Right cardiac atrium (tissue), 5 donors: Measurements from ENCODE around the gene KCNAB3. TPM values are rescaled to one million over a fixed set of nuclear protein-coding genes. Genes with fewer than 3 reads are reported as not detected.

Experiments
- ATAC-seq, 2 donors: fragments of 200-7000 bp; cut with Tn5 transposase; one replicate each; pipeline versions ENCODE4 v1.8.0 to v1.9.1; 2020; ENCODE audit warnings: moderate library complexity in 2 of 2, mild to moderate bottlenecking in 1 of 2
- DNase-seq, 3 donors: peaks; one replicate each; pipeline ENCODE4 v3.0.0-alpha.2; 2020
- H3K27ac ChIP-seq: one replicate; pipeline ENCODE4 v1.5.1; 2013; ENCODE audit warnings: mild to moderate bottlenecking, low read length, control low read depth, moderate library complexity
- H3K27me3 ChIP-seq: one replicate; pipeline ENCODE4 v1.6.1; 2013; ENCODE audit not compliant: control insufficient read depth, insufficient read depth
- H3K4me1 ChIP-seq: one replicate; pipeline ENCODE4 v1.6.1; 2013; ENCODE audit warnings: low read length; ENCODE audit not compliant: control insufficient read depth, insufficient read depth
- H3K4me3 ChIP-seq: one replicate; pipeline ENCODE4 v1.5.1; 2013; ENCODE audit warnings: low read length, control low read depth
- H3K9me3 ChIP-seq: one replicate; pipeline ENCODE4 v1.6.1; 2013; ENCODE audit warnings: low read length; ENCODE audit not compliant: control insufficient read depth
- WGBS: extraction: QIAGEN DNeasy Blood & Tissue Kit; methylation state at CpG from one replicate; pipeline ENCODE4 v1.1.7; 2013; 5-methylcytosine and 5-hydroxymethylcytosine counted together
- intact Hi-C, 4 donors: fragments of 100-400 bp; cut with DNase I; formaldehyde crosslinking; loops; one replicate each; pipeline versions ENCODE4 v1.11.0 to v1.14.0; 2022 to 2023
- polyA plus RNA-seq: library from polyadenylated mRNA; stranded (reverse); fragments of 200-250 nt; gene quantifications from one replicate; pipeline ENCODE4 v1.2.3, GENCODE V29; 2013
- total RNA-seq, 4 donors: library from RNA; stranded (reverse); fragmentation: NEBNext Ultra II Directional; extraction: Animal tissue kit (Norgen Biotek cat#: 25700); gene quantifications; one replicate each; pipeline ENCODE4 v1.2.1, GENCODE V29; 2021
- donor health status: healthy with polysubstance abuse.
- donor health status: DM: no; HTN: yes; CAD: no.
- donor health status: DM: no; HTN: no; CAD: no.
- donor health status: DM: no; HTN: yes; CAD: no; lungs with severe emphysema.
- donor health status: DM: yes; HTN: yes; CAD: no.

Gene KCNAB3
- total and polyA plus RNA-seq, 5 donors: 0.50 to 1.2 (median 0.67) TPM

- Histone ChIP-seq H3K9me3 (no peaks in the 10 kb centered on the region), H3K4me1 (no peaks in the 10 kb centered on the region), H3K4me3 (no peak overlapping the region), H3K27ac (no peak overlapping the region), H3K27me3 (no peaks in the 10 kb centered on the region)
- DNase-seq (no peak), ATAC-seq (no peak)
- WGBS: 96% methylated on average over 4 of the region's 4 CpGs
- intact Hi-C loops: no loop called here
These were observed 10.4 kb upstream of the KCNAB3 start for GRCh38 chr17:7940034-7940433.

- H3K9me3 ChIP-seq: no peaks in the 10 kb centered on the region
- ATAC-seq (no peak), DNase-seq (no peak)
- H3K27ac ChIP-seq: no peak overlapping the region
- no peaks in the 10 kb centered on the region for H3K27me3 ChIP-seq
- intact Hi-C loops: no loop called here
- no peak overlapping the region for H3K4me3 ChIP-seq
- H3K4me1 ChIP-seq: peaks cover 1% of the 10 kb centered on the region
These were observed 6.2 kb upstream of the KCNAB3 start for GRCh38 chr17:7935859-7936258.

- DNase-seq (peak in 2 of 3 donors; percentile 39 to 59), ATAC-seq (no peak)
- peaks cover 2% of the 10 kb centered on the region for H3K4me1 ChIP-seq
- intact Hi-C loops: no loop called here
- WGBS: 9% methylated on average over 16 of the region's 16 CpGs
- no peak overlapping the region for H3K27ac ChIP-seq
- H3K4me3 ChIP-seq: peak overlapping the region; percentile 54
- H3K27me3 ChIP-seq: no peaks in the 10 kb centered on the region
- H3K9me3 ChIP-seq: no peaks in the 10 kb centered on the region
These were observed 3.3 kb upstream of the KCNAB3 start for GRCh38 chr17:7932949-7933348.

GRCh38 chr17:7932483-7932891 is 2.8 kb upstream of the KCNAB3 start:
- Histone ChIP-seq H3K4me3 (peak overlapping the region; percentile 54), H3K27me3 (no peaks in the 10 kb centered on the region), H3K4me1 (peaks cover 2% of the 10 kb centered on the region), H3K9me3 (no peaks in the 10 kb centered on the region), H3K27ac (peak overlapping the region; percentile 24)
- peak; percentile 32 to 65 (median 62) for DNase-seq
- intact Hi-C loops: no loop called here
- ATAC-seq: peak; percentile 12 to 44
- WGBS: under 1% methylated on average over 17 of the region's 17 CpGs

- ATAC-seq (peak; percentile 99), DNase-seq (peak; percentile 99 to 100 (median 100))
- intact Hi-C loops: no loop called here
- under 1% methylated on average over 55 of the region's 55 CpGs for WGBS
- no peaks in the 10 kb centered on the region for H3K9me3 ChIP-seq
- H3K27me3 ChIP-seq: no peaks in the 10 kb centered on the region
- H3K4me3 ChIP-seq: peak within 1 kb of the TSS; percentile 72
- peaks cover 2% of the 10 kb centered on the region for H3K4me1 ChIP-seq
- H3K27ac ChIP-seq: peak within 1 kb of the TSS; percentile 33
These were observed 2.2 kb upstream of the KCNAB3 start, which contains the start of the genes CNTROB and TRAPPC1 for GRCh38 chr17:7931709-7932482. Gene CNTROB, plus strand, starts transcription at chr17:7932206. Its CDS starts 874 bp downstream, at chr17:7933080. Gene TRAPPC1, minus strand, starts transcription at chr17:7931946. Its CDS starts 117 bp downstream, at chr17:7931829.

- peak in 1 of 3 donors; percentile 38 for DNase-seq
- intact Hi-C loops: no loop called here
- ATAC-seq: no peak
These were observed 1.4 kb upstream of the KCNAB3 start for GRCh38 chr17:7930841-7931631.

GRCh38 chr17:7927596-7927995 is 2.1 kb downstream of the KCNAB3 start:
- Histone ChIP-seq H3K27ac (no peak overlapping the region), H3K9me3 (no peaks in the 10 kb centered on the region), H3K27me3 (no peaks in the 10 kb centered on the region), H3K4me1 (peaks cover 6% of the 10 kb centered on the region), H3K4me3 (no peak overlapping the region)
- WGBS: 75% methylated on average over 3 of the region's 3 CpGs
- no peak for DNase-seq
- no peak for ATAC-seq
- intact Hi-C loops: no loop called here

More at GRCh38 chr17:7930841-7931631, 1.4 kb upstream of the KCNAB3 start:
- WGBS: 37% methylated on average over 20 of the region's 20 CpGs
- H3K4me3 ChIP-seq: peak overlapping the region; percentile 72
- peaks cover 2% of the 10 kb centered on the region for H3K4me1 ChIP-seq
- no peak overlapping the region for H3K27ac ChIP-seq
- no peaks in the 10 kb centered on the region for H3K27me3 ChIP-seq
- no peaks in the 10 kb centered on the region for H3K9me3 ChIP-seq

- H3K4me1 ChIP-seq: peaks cover 4% of the 10 kb centered on the region
- peak; percentile 88 to 96 (median 96) for DNase-seq
- peak; percentile 92 for ATAC-seq
- H3K4me3 ChIP-seq: peak overlapping the region; percentile 68
- H3K27me3 ChIP-seq: no peaks in the 10 kb centered on the region
- peak overlapping the region; percentile 41 for H3K27ac ChIP-seq
- WGBS: 18% methylated on average over 45 of the region's 45 CpGs
- H3K9me3 ChIP-seq: no peaks in the 10 kb centered on the region
- intact Hi-C loops: loop anchor here in 1 of 4 donors (5.0 kb wide), 1 partner anchor 64 kb away; no protein-coding TSS in a partner anchor
These were observed 6.6 kb downstream of the KCNAB3 start for GRCh38 chr17:7922845-7923628.

GRCh38 chr17:7922269-7922844 is 7.3 kb downstream of the KCNAB3 start:
- Histone ChIP-seq H3K27ac (peak overlapping the region; percentile 30), H3K4me1 (peaks cover 4% of the 10 kb centered on the region), H3K9me3 (no peaks in the 10 kb centered on the region), H3K27me3 (no peaks in the 10 kb centered on the region), H3K4me3 (peak overlapping the region; percentile 68)
- DNase-seq (no peak), ATAC-seq (peak; percentile 12 to 24)
- 23% methylated on average over 16 of the region's 16 CpGs for WGBS
- intact Hi-C loops: loop anchor here in 1 of 4 donors (5.0 kb wide), 1 partner anchor 65 kb away; no protein-coding TSS in a partner anchor

GRCh38 chr17:7916808-7917207 is 12.8 kb downstream of the KCNAB3 start:
- no peak for DNase-seq
- H3K27ac ChIP-seq: no peak overlapping the region
- no peaks in the 10 kb centered on the region for H3K27me3 ChIP-seq
- WGBS: 55% methylated on average over 2 of the region's 2 CpGs
- ATAC-seq: no peak
- no peaks in the 10 kb centered on the region for H3K9me3 ChIP-seq
- intact Hi-C loops: no loop called here
- no peak overlapping the region for H3K4me3 ChIP-seq
- H3K4me1 ChIP-seq: peaks cover 5% of the 10 kb centered on the region
